Measurements from ENCODE around the gene EPB41L2.

EPB41L2 gene

DNA sequence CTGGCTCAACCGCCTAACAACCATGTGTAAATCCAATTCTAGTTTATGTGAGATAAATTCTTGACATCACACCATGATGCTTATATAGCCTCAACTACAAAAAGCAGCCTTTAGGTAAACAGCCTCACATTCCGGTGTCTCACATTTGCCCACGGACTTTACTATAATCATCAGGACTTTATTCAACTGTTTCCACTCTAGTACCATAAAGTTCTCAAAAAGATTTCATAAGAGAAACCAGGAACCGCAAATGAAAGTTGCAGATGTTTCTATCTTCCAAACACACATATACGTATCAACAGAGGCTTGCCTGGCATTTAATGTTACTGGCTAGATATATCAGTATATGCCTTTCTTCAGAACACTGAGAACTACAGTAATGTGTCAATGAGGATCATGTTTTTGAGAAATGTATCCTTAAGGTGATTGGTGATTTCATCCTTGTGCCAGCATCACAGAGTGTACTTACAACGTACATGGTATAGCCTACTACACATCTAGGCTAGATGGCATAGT is 80.0 kb downstream of the EPB41L2 start:
- intact Hi-C loops (cut with DNase I): no loop called here

GRCh38 chr6:130982135-130982534 is 80.9 kb downstream of the EPB41L2 start:
- no peak for DNase-seq
- intact Hi-C loops (cut with DNase I): no loop called here

More for the DNA sequence above, 80.0 kb downstream of the EPB41L2 start:
- no peak for DNase-seq

GRCh38 chr6:130981409-130981808 is 81.6 kb downstream of the EPB41L2 start:
- intact Hi-C loops (cut with DNase I): no loop called here
- DNase-seq: no peak

GRCh38 chr6:130980310-130981032 is 82.6 kb downstream of the EPB41L2 start:
- no peak for DNase-seq
- intact Hi-C loops (cut with DNase I): no loop called here

DNA sequence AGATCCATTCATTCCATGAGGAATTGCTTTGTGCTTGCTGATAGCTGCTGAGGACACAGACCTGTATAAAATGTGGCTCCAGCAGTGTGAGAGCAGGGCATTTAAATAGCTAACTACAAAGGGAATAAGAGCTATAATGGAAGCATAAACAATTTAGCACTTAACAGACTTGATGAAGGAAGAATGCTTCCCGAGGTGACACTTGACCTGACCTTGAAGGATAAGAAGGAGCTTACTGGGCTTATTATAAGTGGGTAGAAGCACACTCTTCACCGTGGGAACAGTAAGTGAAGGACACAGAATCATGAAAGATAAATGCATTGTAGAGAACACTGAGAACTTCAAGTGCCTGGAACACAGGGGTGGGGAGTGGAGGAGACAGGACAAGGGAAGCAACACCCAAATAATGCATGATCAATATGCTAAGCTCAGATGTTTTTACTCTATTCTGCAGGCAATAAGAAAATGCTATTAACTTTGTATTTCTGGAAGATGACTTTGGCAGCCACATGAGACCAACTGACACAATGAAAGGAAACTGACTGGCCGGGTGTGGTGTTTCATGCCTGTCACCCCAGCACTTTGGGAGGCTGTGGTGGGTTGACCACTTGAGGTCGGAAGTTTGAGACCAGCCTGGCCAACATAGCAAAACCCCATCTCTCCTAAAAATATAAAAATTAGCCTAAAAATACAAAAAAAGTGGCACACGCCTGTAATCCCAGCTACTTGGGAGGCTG is 84.2 kb downstream of the EPB41L2 start:
- intact Hi-C loops (cut with DNase I): no loop called here
- DNase-seq: no peak

DNA sequence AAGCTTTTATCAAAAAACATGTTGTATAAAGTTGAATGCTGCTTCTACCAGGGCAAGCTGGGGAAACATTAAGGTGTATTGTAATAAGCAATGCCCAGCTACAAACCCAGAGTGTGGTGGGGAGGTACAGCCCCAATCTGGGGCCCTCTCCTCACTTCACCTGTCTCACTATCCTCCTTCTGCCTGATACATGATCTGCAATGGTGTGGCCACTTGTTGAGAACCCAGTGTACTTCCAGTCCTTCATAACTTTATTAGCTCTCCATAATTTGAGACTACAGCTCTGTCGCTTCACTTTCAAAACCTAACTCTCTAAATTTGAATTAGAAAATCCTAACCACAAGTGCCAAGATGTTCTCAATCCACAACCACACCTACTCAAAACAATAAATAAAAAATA is 84.9 kb downstream of the EPB41L2 start:
- intact Hi-C loops (cut with DNase I): no loop called here
- DNase-seq: no peak

DNA sequence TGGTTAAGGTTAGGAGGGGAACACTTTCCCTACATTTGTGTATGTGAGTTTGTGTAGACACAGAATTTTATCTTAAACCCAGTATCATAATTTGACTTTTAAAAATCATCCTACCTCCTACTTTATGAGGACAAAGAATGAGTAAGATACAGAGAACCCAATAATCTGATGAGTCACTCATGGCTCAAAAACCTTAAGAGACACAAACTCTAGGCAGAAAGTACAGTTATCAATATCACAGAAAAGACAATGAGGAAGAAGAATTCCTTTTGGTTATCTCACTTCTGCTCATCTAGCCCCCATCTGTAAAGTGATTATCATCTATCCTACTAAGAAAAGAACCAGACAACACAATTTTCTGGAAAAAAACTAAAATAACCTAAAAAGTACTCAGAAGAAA is 87.7 kb downstream of the EPB41L2 start:
- no peak for DNase-seq
- intact Hi-C loops (cut with DNase I): no loop called here

- intact Hi-C loops (cut with DNase I): no loop called here
- no peak for DNase-seq
Observed at GRCh38 chr6:130973521-130974277, 89.3 kb downstream of the EPB41L2 start.

DNA sequence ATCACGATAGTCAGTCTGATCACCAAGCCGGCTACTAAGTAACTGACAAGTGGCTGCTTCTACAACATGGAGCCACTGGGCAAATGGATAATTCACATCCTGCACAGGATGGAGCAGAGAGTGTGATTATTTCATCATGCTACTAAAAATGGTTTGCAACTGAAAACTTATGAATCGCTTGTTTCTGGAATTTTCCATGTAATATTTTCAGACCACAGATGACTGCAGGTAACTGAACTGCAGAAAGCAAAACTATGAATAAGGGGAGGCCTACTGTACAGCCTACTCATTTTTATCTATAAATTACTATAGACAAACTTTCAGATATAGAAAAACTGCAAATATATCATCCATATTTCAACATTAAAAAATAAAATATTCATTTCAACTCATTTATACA is 91.5 kb downstream of the EPB41L2 start:
- intact Hi-C loops (cut with DNase I): no loop called here
- no peak for DNase-seq

GRCh38 chr6:130970839-130971410 is 92.1 kb downstream of the EPB41L2 start:
- no peak for DNase-seq
- intact Hi-C loops (cut with DNase I): no loop called here

- intact Hi-C loops (cut with DNase I): no loop called here
- no peak for DNase-seq
Observed at GRCh38 chr6:130969791-130970491, 93.1 kb downstream of the EPB41L2 start.

DNA sequence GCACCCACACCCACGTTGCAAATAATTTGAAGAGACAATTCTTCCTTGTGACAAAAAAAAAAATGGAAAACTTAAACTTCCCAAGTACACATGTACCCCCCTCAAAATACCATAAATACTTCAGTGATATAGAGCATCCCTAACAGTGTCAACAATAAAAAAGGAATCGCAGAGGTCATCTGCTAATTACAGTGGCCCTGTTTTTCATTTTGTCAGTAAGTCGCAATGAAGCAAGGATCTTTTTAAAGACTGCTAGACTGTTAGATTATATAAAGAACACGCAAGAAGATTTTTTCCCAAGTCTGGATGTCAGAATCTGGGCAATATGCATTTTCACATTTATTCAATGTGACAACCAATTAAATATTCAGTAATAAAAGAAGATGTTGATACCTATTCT is 93.9 kb downstream of the EPB41L2 start:
- intact Hi-C loops (cut with DNase I): no loop called here
- no peak for DNase-seq

DNA sequence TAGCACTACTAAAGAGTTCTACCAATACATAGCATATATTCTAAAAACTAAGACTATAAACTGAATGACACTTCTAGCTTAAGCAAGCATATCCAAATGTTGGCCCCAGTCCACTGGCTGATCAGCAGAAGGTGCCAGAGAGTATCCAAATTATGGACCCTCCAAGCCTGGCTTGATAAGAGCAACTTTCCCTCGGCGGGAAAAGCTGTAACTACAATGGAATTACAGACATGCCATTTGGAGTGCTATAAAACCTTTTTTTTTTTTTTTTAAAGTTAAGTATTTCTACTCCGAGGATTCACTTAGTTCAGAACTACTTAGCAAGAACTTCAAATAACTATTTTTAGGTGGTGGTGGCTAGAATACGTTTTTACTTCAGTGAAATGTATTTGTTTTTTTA is 94.6 kb downstream of the EPB41L2 start:
- intact Hi-C loops (cut with DNase I): no loop called here

GRCh38 chr6:130967502-130968445 is 95.3 kb downstream of the EPB41L2 start:
- intact Hi-C loops (cut with DNase I): no loop called here
- DNase-seq: no peak

More for the DNA sequence above, 94.6 kb downstream of the EPB41L2 start:
- DNase-seq: no peak

- no peak for DNase-seq
- intact Hi-C loops (cut with DNase I): no loop called here
Observed at GRCh38 chr6:130966344-130966980, 96.6 kb downstream of the EPB41L2 start.

- DNase-seq: no peak
- intact Hi-C loops (cut with DNase I): no loop called here
Observed at GRCh38 chr6:130965656-130966055, 97.4 kb downstream of the EPB41L2 start.

GRCh38 chr6:130964808-130965604 is 98.0 kb downstream of the EPB41L2 start:
- intact Hi-C loops (cut with DNase I): no loop called here
- DNase-seq: no peak

- intact Hi-C loops (cut with DNase I): no loop called here
- DNase-seq: no peak
Observed at GRCh38 chr6:130964289-130964688, 98.8 kb downstream of the EPB41L2 start.
